K562 (cell line): Measurements from ENCODE around the gene RTN4. TPM values are rescaled to one million over a fixed set of nuclear protein-coding genes. Genes with fewer than 3 reads are reported as not detected.
A peak's percentile ranks its signal among the peaks of the same experiment; 100 is the strongest.

ENCODE experiments used
- ATAC-seq: fragments of 200-7000 bp; cut with Tn5 transposase; 3 replicates; pipeline ENCODE4 v1.9.1; 2020; ENCODE audit warnings: moderate library complexity
- BruUV-seq: library from RNA; stranded (reverse); fragments of 400-500 nt; replicated peaks from 2 replicates; lab custom pipeline; 2021; lab: Mats Ljungman, UMichigan
- CTCF ChIA-PET: fragments of 300-600 bp; formaldehyde crosslinking; extraction: SDS; loops from one replicate; lab custom pipeline; 2021; ENCODE audit warnings: low intra/inter-chr PET ratio; lab: Yijun Ruan, JAX
- POLR2A ChIA-PET: fragments of 300-600, 350-650 bp; sonication (Branson Sonifier 250); formaldehyde crosslinking; extraction: SDS; loops from one replicate; lab custom pipeline; 2021; ENCODE audit warnings: antibody characterized with exemption, inconsistent platforms; lab: Yijun Ruan, JAX
- DNase-seq, 4 experiments: peaks; one replicate each; pipeline versions ENCODE4 v3.0.0 to v3.0.0-alpha.2; 2011 to 2018; ENCODE audit warnings: low spot score in 3 of 4, mixed read lengths in 3 of 4; ENCODE audit errors: extremely low read depth in 1 of 4
- FAIRE-seq: peaks from 2 replicates; lab custom pipeline; 2011; peaks lifted over from hg19 to GRCh38; lab: Jason Lieb, UNC
- H2AFZ ChIP-seq: 2 replicates; pipeline ENCODE4 v1.6.0; 2011; ENCODE audit warnings: low read depth, low read length, control low read depth, inconsistent platforms
- H3K27ac ChIP-seq: fragments of 200-600 bp; 3 replicates; pipeline ENCODE4 v1.8.0; 2011; ENCODE audit warnings: low read depth, mild to moderate bottlenecking, control low read depth, inconsistent platforms, low read length, moderate library complexity, mixed read lengths; ENCODE audit errors: extremely low read depth
- H3K27me3 ChIP-seq, 2 experiments: fragments of 300-600 bp in 1 of 2; 2 replicates in 1 of 2; 3 replicates in 1 of 2; pipeline versions ENCODE4 v1.6.0 to v1.8.0; 2011; ENCODE audit warnings: inconsistent platforms in 2 of 2, low read length in 2 of 2, mild to moderate bottlenecking in 1 of 2, mixed read lengths in 1 of 2, moderate library complexity in 1 of 2; ENCODE audit not compliant: control insufficient read depth in 2 of 2, insufficient read depth in 2 of 2
- H3K36me3 ChIP-seq: fragments of 300-600 bp; 3 replicates; pipeline ENCODE4 v1.8.0; 2011; ENCODE audit warnings: mild to moderate bottlenecking, low read length, inconsistent platforms; ENCODE audit not compliant: control insufficient read depth, insufficient read depth
- H3K4me1 ChIP-seq, 2 experiments: fragments of 200-600 bp in 1 of 2; replicated peaks in 1 of 2; 2 replicates in 1 of 2; 3 replicates in 1 of 2; pipeline versions ENCODE4 v1.5.1 to v1.8.0; 2011; ENCODE audit warnings: inconsistent platforms in 2 of 2, low read length in 2 of 2, mild to moderate bottlenecking in 1 of 2, mixed read lengths in 1 of 2, moderate library complexity in 1 of 2; ENCODE audit not compliant: control insufficient read depth in 2 of 2, insufficient read depth in 2 of 2
- H3K4me2 ChIP-seq: 2 replicates; pipeline ENCODE4 v1.6.1; 2011; ENCODE audit warnings: low read length, control low read depth, inconsistent platforms, mixed read lengths; ENCODE audit not compliant: insufficient read depth
- H3K4me3 ChIP-seq: fragments of 200-600 bp; sonication (generic), shearing (Covaris generic); 2 replicates; pipeline ENCODE4 v1.5.1; 2016; ENCODE audit warnings: control low read depth, inconsistent platforms
- H3K79me2 ChIP-seq: fragments of 200-600 bp; 3 replicates; pipeline ENCODE4 v1.8.0; 2011; ENCODE audit warnings: low read length, inconsistent platforms; ENCODE audit not compliant: control insufficient read depth, insufficient read depth
- H3K9ac ChIP-seq, 2 experiments: 2 replicates each; pipeline versions ENCODE4 v1.6.0 to v1.6.1; 2011; ENCODE audit warnings: low read depth in 2 of 2, low read length in 2 of 2, control low read depth in 1 of 2, inconsistent platforms in 1 of 2, mild to moderate bottlenecking in 1 of 2, mixed read lengths in 1 of 2; ENCODE audit not compliant: insufficient read depth in 1 of 2
- H3K9me1 ChIP-seq: one replicate; pipeline ENCODE4 v1.6.0; 2011; ENCODE audit warnings: inconsistent platforms, mild to moderate bottlenecking, low read length, moderate library complexity; ENCODE audit not compliant: control insufficient read depth, insufficient read depth
- H3K9me3 ChIP-seq: replicated peaks from 2 replicates; pipeline ENCODE4 v1.5.1; 2011; ENCODE audit warnings: low read depth, low read length, inconsistent platforms; ENCODE audit not compliant: control insufficient read depth, insufficient read depth
- H4K20me1 ChIP-seq: replicated peaks from 2 replicates; pipeline ENCODE4 v1.6.1; 2011; ENCODE audit warnings: low read length, inconsistent platforms, mixed read lengths; ENCODE audit not compliant: control insufficient read depth, insufficient read depth
- ADNP ChIP-seq: fragments of 200-800 bp; sonication (Bioruptor generic); IDR thresholded peaks from 2 replicates; pipeline ENCODE4 v1.6.1; 2016; ENCODE audit warnings: missing genetic modification characterization, missing compliant biosample characterization
- ARID3A ChIP-seq: IDR thresholded peaks from 2 replicates; pipeline ENCODE4 v1.6.1; 2012; ENCODE audit warnings: low read depth, low read length, improper control_type of control experiment, borderline replicate concordance
- BACH1 ChIP-seq: fragments of 200-800 bp; sonication (Bioruptor generic); IDR thresholded peaks from 2 replicates; pipeline ENCODE4 v1.6.1; 2016; ENCODE audit warnings: missing genetic modification characterization, missing compliant biosample characterization
- BMI1 ChIP-seq: fragments of 150-350 bp; IDR thresholded peaks from 2 replicates; pipeline ENCODE4 v1.6.1; 2014; ENCODE audit warnings: low read length
- C11orf30 ChIP-seq: fragments of 450-650 bp; IDR thresholded peaks from 2 replicates; pipeline ENCODE4 v1.6.1; 2016; ENCODE audit warnings: low read depth, mild to moderate bottlenecking
- CEBPG ChIP-seq, 3 experiments: fragments of 200-800 bp in 1 of 3; sonication (Bioruptor generic) in 1 of 3; sonication (generic) in 1 of 3; formaldehyde crosslinking in 1 of 3; IDR thresholded peaks in 2 of 3; conservative IDR thresholded peaks in 1 of 3; 2 replicates each; pipeline versions ENCODE4 v1.6.1 to v1.8.0; 2016 to 2022; ENCODE audit warnings: missing compliant biosample characterization in 2 of 3, missing genetic modification characterization in 2 of 3, mild to moderate bottlenecking in 1 of 3, missing genetic modification reagents in 1 of 3
- EHMT2 ChIP-seq: fragments of 450-650 bp; IDR thresholded peaks from 2 replicates; pipeline ENCODE4 v1.6.1; 2018; ENCODE audit warnings: antibody characterized with exemption
- EP400 ChIP-seq: fragments of 450-650 bp; IDR thresholded peaks from 2 replicates; pipeline ENCODE4 v1.6.1; 2017; ENCODE audit warnings: antibody characterized with exemption, mild to moderate bottlenecking, moderate library complexity
- FOXM1 ChIP-seq, 2 experiments: fragments of 450-650 bp in 1 of 2; sonication (generic) in 1 of 2; formaldehyde crosslinking in 1 of 2; IDR thresholded peaks; 2 replicates each; pipeline versions ENCODE4 v1.6.1 to v1.9.0; 2017 to 2022; ENCODE audit warnings: low read depth in 2 of 2, mild to moderate bottlenecking in 2 of 2, missing genetic modification reagents in 1 of 2, moderate library complexity in 1 of 2
- LCOR ChIP-seq: sonication (generic); formaldehyde crosslinking; IDR thresholded peaks from 2 replicates; pipeline ENCODE4 v1.8.0; 2022; ENCODE audit warnings: mild to moderate bottlenecking, missing genetic modification reagents
- MAFF ChIP-seq: IDR thresholded peaks from 2 replicates; pipeline ENCODE4 v1.6.1; 2012; ENCODE audit warnings: low read length, improper control_type of control experiment
- MAFG ChIP-seq: fragments of 450-650 bp; conservative IDR thresholded peaks from 2 replicates; pipeline ENCODE4 v1.6.1; 2016; ENCODE audit warnings: missing genetic modification characterization, missing compliant biosample characterization
- MAFK ChIP-seq: IDR thresholded peaks from 2 replicates; pipeline ENCODE4 v1.6.1; 2011; ENCODE audit warnings: low read length, improper control_type of control experiment
- NCOA2 ChIP-seq, 2 experiments: fragments of 450-650 bp; IDR thresholded peaks; 2 replicates each; pipeline ENCODE4 v1.6.1; 2018; ENCODE audit warnings: mild to moderate bottlenecking in 2 of 2, moderate library complexity in 1 of 2; ENCODE audit not compliant: partially characterized antibody in 2 of 2
- NFE2 ChIP-seq: IDR thresholded peaks from 2 replicates; pipeline ENCODE4 v1.6.1; 2014; ENCODE audit warnings: antibody characterized with exemption, low read depth
- NFE2L1 ChIP-seq: fragments of 450-650 bp; IDR thresholded peaks from 2 replicates; pipeline ENCODE4 v1.6.1; 2016; ENCODE audit warnings: missing genetic modification characterization, low read depth, mild to moderate bottlenecking, missing compliant biosample characterization, moderate library complexity, borderline replicate concordance
- PRMT5 ChIP-seq: sonication (generic); formaldehyde crosslinking; IDR thresholded peaks from 2 replicates; pipeline ENCODE4 v1.5.0; 2020; ENCODE audit warnings: missing genetic modification reagents
- SMARCA4 ChIP-seq: fragments of 450-650 bp; IDR thresholded peaks from 2 replicates; pipeline ENCODE4 v1.6.1; 2016
- TRIM24 ChIP-seq, 2 experiments: fragments of 450-650 bp; IDR thresholded peaks; 2 replicates each; pipeline ENCODE4 v1.6.1; 2016
- ZBTB8A ChIP-seq: fragments of 450-650 bp; IDR thresholded peaks from 2 replicates; pipeline ENCODE4 v1.6.1; 2018; ENCODE audit warnings: mild to moderate bottlenecking, moderate library complexity; ENCODE audit not compliant: partially characterized antibody
- ZNF316 ChIP-seq: fragments of 450-650 bp; IDR thresholded peaks from 2 replicates; pipeline ENCODE4 v1.6.1; 2016
- WGBS: fragments of 100-300 bp; shearing (Covaris generic); methylation state at CpG from one replicate; pipeline ENCODE4 v1.1.6; 2016; ENCODE audit warnings: low coverage, mixed read lengths; ENCODE audit not compliant: insufficient coverage; ENCODE audit errors: missing lambda C conversion rate; 5-methylcytosine and 5-hydroxymethylcytosine counted together
- in situ Hi-C: fragments of 300-500 bp; cut with MboI; formaldehyde crosslinking; loops from 4 replicates; pipeline ENCODE4 v1.15.0; 2018; ENCODE audit warnings: inconsistent platforms, mixed read lengths
- intact Hi-C: fragments of 100-400 bp; cut with micrococcal nuclease; formaldehyde crosslinking; loops from 2 replicates; pipeline ENCODE4 v1.14.2; 2022
- polyA plus RNA-seq, 8 experiments: library from polyadenylated mRNA; depleted of rRNA in 4 of 8; stranded (reverse) in 5 of 8; unstranded in 3 of 8; fragments of >200 nt; fragmentation: Nextera tagmentation in 2 of 8; fragmentation: Illumina TruSeq in 1 of 8; extraction: Ambion mirVana in 2 of 8; extraction: Trizol in 1 of 8; gene quantifications; 2 replicates each; pipeline versions ENCODE4 v1.2.1 to v1.2.3, GENCODE V29; 2011 to 2014; ENCODE audit warnings: inconsistent platforms in 1 of 8, missing spikeins in 1 of 8
- total RNA-seq, 7 experiments: library from RNA; depleted of rRNA in 6 of 7; stranded (reverse); fragments of >200 nt in 6 of 7; fragmentation: Illumina TruSeq in 2 of 7; extraction: Trizol in 2 of 7; gene quantifications; 2 replicates each; pipeline versions ENCODE4 v1.2.1 to v1.2.3, GENCODE V29; 2011 to 2021; ENCODE audit warnings: low replicate concordance in 1 of 7

Gene RTN4
- total and polyA plus RNA-seq, 9 of the 15 experiments (the other 6 are each of a cell fraction or from before 2014, with no cell fraction given) = 73.0 to 248 (median 116) TPM

DNA sequence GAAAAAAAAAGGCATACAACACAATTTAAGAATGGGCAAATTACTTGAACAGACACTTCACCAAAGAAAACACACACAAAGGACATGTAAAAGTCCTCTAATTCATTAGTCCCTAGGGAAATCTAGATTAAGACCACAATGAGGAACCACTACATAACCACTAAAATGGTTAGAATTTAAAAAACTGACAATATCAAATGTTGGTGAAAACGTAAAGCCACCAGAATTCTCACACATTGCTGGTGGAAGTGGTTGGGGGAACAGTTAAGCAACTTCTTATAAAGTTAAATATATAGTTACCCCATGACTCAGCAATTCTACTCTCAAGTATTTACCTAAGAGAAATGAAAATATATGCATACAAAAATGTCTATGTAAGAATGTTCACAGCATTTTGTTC lies 11.8 kb downstream of the RTN4 start:
- H3K4me2 ChIP-seq = no peak overlapping the region
- intact Hi-C loops (no loop called here), in situ Hi-C loops (no loop called here)
- no peak overlapping the region for H3K9ac ChIP-seq
- peaks cover 54% of the 10 kb centered on the region for H4K20me1 ChIP-seq
- peaks cover 100% of the 10 kb centered on the region for H3K79me2 ChIP-seq
- peaks cover 3% of the 10 kb centered on the region; the same call in 1 of the 2 replicates for H3K9me3 ChIP-seq
- H3K27ac ChIP-seq = no peak overlapping the region
- H3K27me3 ChIP-seq = no peaks in the 10 kb centered on the region
- no TSS peak for BruUV-seq
- WGBS = 19% methylated on average over 1 of the region's 1 CpG
- ChIA-PET POLR2A (interaction anchor here (1.0 to 2.5 kb wide), 5 partner anchors 8 to 17 kb away, joined by 3 to 12 read pairs (median 9); partner anchors contain the start of gene RTN4), CTCF (no interaction called here)
- FAIRE-seq (no peak), ATAC-seq (no peak), DNase-seq (no peak)
- H3K9me1 ChIP-seq = no peaks in the 10 kb centered on the region
- peaks cover 0 to 18% of the 10 kb centered on the region in 2 experiments; a peak in 4 of 5 replicates for H3K4me1 ChIP-seq
- no peak overlapping the region for H3K4me3 ChIP-seq
- H2AFZ ChIP-seq = no peak overlapping the region
- peaks cover 18% of the 10 kb centered on the region for H3K36me3 ChIP-seq
- TF ChIP-seq PRMT5 (CRISPR knock-in tag) (no peak), BACH1 (tag) (peak; percentile 75), CEBPG (CRISPR knock-in tag; IDR thresholded peaks at IDR 0.05) (no peak), CEBPG (tag; conservative IDR thresholded peaks at IDR 0.05 in 1 of 2, IDR thresholded peaks at IDR 0.05 in 1 of 2) (peak; percentile 49 to 51; a peak in 3 of 4 replicates), ARID3A (no peak), SMARCA4 (peak; percentile 32; the same call in 1 of the 2 replicates), FOXM1 (IDR thresholded peaks at IDR 0.05; ENCODE audit: low read depth) (0 out of 2 replicates have a peak, but pooled peaks have one; percentile 17), FOXM1 (CRISPR knock-in tag; IDR thresholded peaks at IDR 0.05; ENCODE audit: low read depth) (no peak), TRIM24 (IDR thresholded peaks at IDR 0.05) (peak in 1 of 2 experiments; percentile 68; a peak in 2 of 4 replicates), C11orf30 (peak; percentile 91), NFE2L1 (tag) (peak; percentile 86), ZNF316 (peak; percentile 96), NCOA2 (IDR thresholded peaks at IDR 0.05; ENCODE audit: partially characterized antibody in 2 of 2) (peak in 1 of 2 experiments; percentile 31), EHMT2 (no peak), NFE2 (peak; percentile 86), MAFK (peak; percentile 87; the same call in 1 of the 2 replicates), MAFG (peak; percentile 94), BMI1 (no peak), ADNP (tag) (0 out of 2 replicates have a peak, but pooled peaks have one; percentile 14), ZBTB8A (no peak), LCOR (no peak), MAFF (peak; percentile 93), EP400 (0 out of 2 replicates have a peak, but pooled peaks have one; percentile 8)
